DOHH2 (cell line): ENCODE results near the gene SHROOM3.

Experiments used
- H3F3A ChIP-seq: fragments of 200-600 bp; sonication (generic), shearing (Covaris generic); 2 replicates; pipeline ENCODE4 v1.6.0; 2016; ENCODE audit warnings: antibody characterized with exemption, mild to moderate bottlenecking; ENCODE audit not compliant: control insufficient read depth, insufficient read depth
- H3K27ac ChIP-seq: fragments of 200-600 bp; sonication (generic); 2 replicates; pipeline ENCODE4 v1.5.1; 2014; ENCODE audit warnings: low read depth, mild to moderate bottlenecking, low read length, moderate library complexity
- H3K27me3 ChIP-seq: fragments of 200-600 bp; sonication (generic); 2 replicates; pipeline ENCODE4 v1.6.1; 2014; ENCODE audit warnings: mild to moderate bottlenecking, low read length, mixed read lengths; ENCODE audit not compliant: control insufficient read depth
- H3K36me3 ChIP-seq: fragments of 200-600 bp; sonication (generic); 2 replicates; pipeline ENCODE4 v1.6.1; 2014; ENCODE audit warnings: mild to moderate bottlenecking, low read length, moderate library complexity, mixed read lengths; ENCODE audit not compliant: control insufficient read depth
- H3K4me1 ChIP-seq: fragments of 200-600 bp; sonication (generic); 2 replicates; pipeline ENCODE4 v1.6.1; 2014; ENCODE audit warnings: mild to moderate bottlenecking, low read length, mixed read lengths; ENCODE audit not compliant: control insufficient read depth
- H3K4me2 ChIP-seq: fragments of 200-600 bp; sonication (generic); 2 replicates; pipeline ENCODE4 v1.6.0; 2014; ENCODE audit warnings: mild to moderate bottlenecking, low read length, moderate library complexity
- H3K4me3 ChIP-seq: fragments of 200-600 bp; sonication (generic); 2 replicates; pipeline ENCODE4 v1.5.1; 2014; ENCODE audit warnings: mild to moderate bottlenecking, low read length, mixed read lengths
- H3K79me2 ChIP-seq: fragments of 200-600 bp; sonication (generic); 2 replicates; pipeline ENCODE4 v1.6.1; 2014; ENCODE audit warnings: mild to moderate bottlenecking, low read length, mixed read lengths; ENCODE audit not compliant: control insufficient read depth
- H3K9me2 ChIP-seq: fragments of 200-600 bp; sonication (generic); replicated peaks from 2 replicates; pipeline ENCODE4 v1.6.1; 2014; ENCODE audit warnings: mild to moderate bottlenecking, low read length, mixed read lengths; ENCODE audit not compliant: control insufficient read depth
- H3K9me3 ChIP-seq: fragments of 200-600 bp; sonication (generic); 2 replicates; pipeline ENCODE4 v1.6.1; 2014; ENCODE audit warnings: antibody characterized with exemption, low read length, mixed read lengths; ENCODE audit not compliant: control insufficient read depth, insufficient read depth
- H4K20me1 ChIP-seq: fragments of 200-600 bp; sonication (generic); 2 replicates; pipeline ENCODE4 v1.6.0; 2014; ENCODE audit warnings: low read depth, mild to moderate bottlenecking, antibody characterized with exemption, low read length, moderate library complexity; ENCODE audit not compliant: control insufficient read depth, insufficient read depth
- CTCF ChIP-seq: fragments of 200-600 bp; sonication (generic); IDR thresholded peaks from one replicate; pipeline ENCODE4 v1.5.1; 2014; ENCODE audit warnings: antibody characterized with exemption, mild to moderate bottlenecking, low read depth, low read length; ENCODE audit not compliant: poor library complexity, severe bottlenecking
- EZH2phosphoT487 ChIP-seq: fragments of 200-600 bp; sonication (generic); IDR thresholded peaks from 2 replicates; pipeline ENCODE4 v1.6.1; 2017; ENCODE audit warnings: borderline replicate concordance, mild to moderate bottlenecking, antibody characterized with exemption, low read length, moderate library complexity, mixed read lengths

The SHROOM3 gene

GRCh38 chr4:76801621-76802235 is 366.7 kb downstream of the SHROOM3 start:
- Histone ChIP-seq H3K27ac (no peak overlapping the region), H3K79me2 (no peaks in the 10 kb centered on the region), H4K20me1 (no peaks in the 10 kb centered on the region), H3K9me3 (no peaks in the 10 kb centered on the region), H3K4me2 (no peak overlapping the region), H3K4me3 (no peak overlapping the region), H3K27me3 (no peaks in the 10 kb centered on the region), H3K4me1 (no peaks in the 10 kb centered on the region), H3K9me2 (no peaks in the 10 kb centered on the region), H3K36me3 (no peaks in the 10 kb centered on the region), H3F3A (no peaks in the 10 kb centered on the region)
- TF ChIP-seq EZH2phosphoT487 (no peak), CTCF (no peak)

GRCh38 chr4:76802236-76803021 is 367.4 kb downstream of the SHROOM3 start:
- Histone ChIP-seq H3K79me2 (no peaks in the 10 kb centered on the region), H3K4me3 (no peak overlapping the region), H3F3A (no peaks in the 10 kb centered on the region), H3K4me1 (no peaks in the 10 kb centered on the region), H4K20me1 (no peaks in the 10 kb centered on the region), H3K27me3 (no peaks in the 10 kb centered on the region), H3K9me2 (no peaks in the 10 kb centered on the region), H3K36me3 (no peaks in the 10 kb centered on the region), H3K27ac (no peak overlapping the region), H3K9me3 (no peaks in the 10 kb centered on the region), H3K4me2 (no peak overlapping the region)
- TF ChIP-seq EZH2phosphoT487 (no peak), CTCF (no peak)

- Histone ChIP-seq H3K27ac (no peak overlapping the region), H3F3A (no peaks in the 10 kb centered on the region), H3K9me3 (no peaks in the 10 kb centered on the region), H3K27me3 (no peaks in the 10 kb centered on the region), H3K4me2 (no peak overlapping the region), H3K79me2 (no peaks in the 10 kb centered on the region), H3K36me3 (no peaks in the 10 kb centered on the region), H3K4me3 (no peak overlapping the region), H3K9me2 (no peaks in the 10 kb centered on the region), H4K20me1 (no peaks in the 10 kb centered on the region), H3K4me1 (no peaks in the 10 kb centered on the region)
- TF ChIP-seq EZH2phosphoT487: no peak
- TF ChIP-seq CTCF: no peak
These were observed 368.5 kb downstream of the SHROOM3 start for GRCh38 chr4:76803522-76803921.
